GM12878 (cell line): Measurements from ENCODE around the gene AXIN1. TPM values are rescaled to one million over a fixed set of nuclear protein-coding genes. Genes with fewer than 3 reads are reported as not detected.
A peak's percentile ranks its signal among the peaks of the same experiment; 100 is the strongest.

ENCODE experiments used
- ATAC-seq: fragments of 200-7000 bp; cut with Tn5 transposase; 3 replicates; pipeline ENCODE4 v1.9.1; 2020; ENCODE audit warnings: mild to moderate bottlenecking, moderate library complexity
- BruUV-seq: library from RNA; stranded (reverse); fragments of 400-500 nt; replicated peaks from 2 replicates; lab custom pipeline; 2021; lab: Mats Ljungman, UMichigan
- CTCF ChIA-PET: fragments of 300-600 bp; sonication (Branson Sonifier 250); formaldehyde crosslinking; extraction: SDS; loops from one replicate; lab custom pipeline; 2021; ENCODE audit warnings: inconsistent platforms; lab: Yijun Ruan, JAX
- POLR2A ChIA-PET: fragments of 350-600 bp; formaldehyde crosslinking; extraction: SDS; loops from one replicate; lab custom pipeline; 2021; ENCODE audit warnings: inconsistent platforms; lab: Charles Lee
- RAD21 ChIA-PET: fragments of 300-600 bp; sonication (Branson Sonifier 250); formaldehyde crosslinking; loops from one replicate; lab custom pipeline; 2023; ENCODE audit warnings: antibody characterized with exemption; ENCODE audit not compliant: unreplicated experiment; lab: Charles Lee
- SMC1A ChIA-PET: fragments of 300-600 bp; sonication (Branson Sonifier 250); formaldehyde crosslinking; loops from one replicate; lab custom pipeline; 2023; ENCODE audit not compliant: unreplicated experiment, uncharacterized antibody; lab: Charles Lee
- DNase-seq: peaks from one replicate; pipeline ENCODE4 v3.0.0-alpha.2; 2011; ENCODE audit warnings: low read depth, low spot score
- FAIRE-seq: peaks from 3 replicates; lab custom pipeline; 2011; peaks lifted over from hg19 to GRCh38; lab: Jason Lieb, UNC
- H2AFZ ChIP-seq: 2 replicates; pipeline ENCODE4 v1.6.0; 2011; ENCODE audit warnings: low read depth, low read length, control low read depth; ENCODE audit not compliant: control insufficient read depth
- H3K27ac ChIP-seq: 2 replicates; pipeline ENCODE4 v1.5.1; 2011; ENCODE audit warnings: control low read depth; ENCODE audit not compliant: control insufficient read depth, insufficient read depth
- H3K27me3 ChIP-seq, 2 experiments: replicated peaks in 1 of 2; 2 replicates each; pipeline versions ENCODE4 v1.6.0 to v1.6.1; 2011; ENCODE audit warnings: low read length in 1 of 2; ENCODE audit not compliant: control insufficient read depth in 2 of 2, insufficient read depth in 2 of 2
- H3K36me3 ChIP-seq, 2 experiments: 2 replicates each; pipeline ENCODE4 v1.5.1; 2011; ENCODE audit warnings: low read length in 1 of 2; ENCODE audit not compliant: control insufficient read depth in 2 of 2, insufficient read depth in 2 of 2
- H3K4me1 ChIP-seq: 2 replicates; pipeline ENCODE4 v1.6.1; 2011; ENCODE audit warnings: mild to moderate bottlenecking, low read length, moderate library complexity, mixed read lengths; ENCODE audit not compliant: control insufficient read depth, insufficient read depth
- H3K4me2 ChIP-seq: 2 replicates; pipeline ENCODE4 v1.6.0; 2011; ENCODE audit warnings: control low read depth; ENCODE audit not compliant: control insufficient read depth, insufficient read depth
- H3K4me3 ChIP-seq: fragments of 200-600 bp; sonication (generic); 2 replicates; pipeline ENCODE4 v1.5.1; 2016
- H3K79me2 ChIP-seq: 2 replicates; pipeline ENCODE4 v1.6.0; 2011; ENCODE audit warnings: low read length; ENCODE audit not compliant: control insufficient read depth, insufficient read depth
- H3K9ac ChIP-seq: 2 replicates; pipeline ENCODE4 v1.8.0; 2011; ENCODE audit warnings: low read length, control low read depth, mixed read lengths; ENCODE audit not compliant: control insufficient read depth, insufficient read depth
- H3K9me3 ChIP-seq: replicated peaks from 3 replicates; pipeline ENCODE4 v1.5.1; 2011; ENCODE audit warnings: mild to moderate bottlenecking, low read length; ENCODE audit not compliant: control insufficient read depth, insufficient read depth
- H4K20me1 ChIP-seq: 2 replicates; pipeline ENCODE4 v1.6.0; 2011; ENCODE audit not compliant: control insufficient read depth, insufficient read depth
- CEBPB ChIP-seq, 2 experiments: fragments of 150-350 bp in 1 of 2; IDR thresholded peaks; 2 replicates each; pipeline ENCODE4 v1.6.1; 2012 to 2014; ENCODE audit warnings: low read depth in 2 of 2, low read length in 2 of 2, borderline replicate concordance in 1 of 2, inconsistent platforms in 1 of 2
- CHD2 ChIP-seq: IDR thresholded peaks from 2 replicates; pipeline ENCODE4 v1.6.1; 2011; ENCODE audit warnings: low read depth, low read length, improper control_type of control experiment, borderline replicate concordance
- CTCF ChIP-seq, 3 experiments: IDR thresholded peaks in 2 of 3; conservative IDR thresholded peaks in 1 of 3; 2 replicates each; pipeline ENCODE4 v1.5.1; 2011; ENCODE audit warnings: low read depth in 3 of 3, low read length in 3 of 3, mild to moderate bottlenecking in 3 of 3, control low read depth in 2 of 3, moderate library complexity in 2 of 3, inconsistent platforms in 1 of 3, mixed read lengths in 1 of 3; ENCODE audit not compliant: control insufficient read depth in 2 of 3, insufficient read depth in 1 of 3; ENCODE audit errors: extremely low read depth in 1 of 3
- EZH2 ChIP-seq: IDR thresholded peaks from 2 replicates; pipeline ENCODE4 v1.6.1; 2012; ENCODE audit warnings: low read depth, mild to moderate bottlenecking, control low read depth, inconsistent platforms, low read length, borderline replicate concordance; ENCODE audit not compliant: control insufficient read depth
- GATAD2B ChIP-seq: fragments of 450-650 bp; conservative IDR thresholded peaks from 2 replicates; pipeline ENCODE4 v1.6.1; 2017; ENCODE audit warnings: low read depth, mild to moderate bottlenecking, moderate library complexity
- JUND ChIP-seq: IDR thresholded peaks from 2 replicates; pipeline ENCODE4 v1.6.1; 2012; ENCODE audit warnings: low read depth, mild to moderate bottlenecking, low read length, improper control_type of control experiment, moderate library complexity
- KAT2A ChIP-seq: conservative IDR thresholded peaks from 2 replicates; pipeline ENCODE4 v1.6.1; 2011; ENCODE audit warnings: low read depth, low read length; ENCODE audit not compliant: control insufficient read depth
- KDM1A ChIP-seq: fragments of 200-600 bp; sonication (generic); IDR thresholded peaks from 2 replicates; pipeline ENCODE4 v1.6.1; 2016; ENCODE audit warnings: borderline replicate concordance
- MEF2A ChIP-seq: IDR thresholded peaks from 2 replicates; pipeline ENCODE4 v1.6.1; 2011; ENCODE audit warnings: low read depth, mild to moderate bottlenecking, low read length, moderate library complexity; ENCODE audit not compliant: insufficient read depth
- MYC ChIP-seq: IDR thresholded peaks from 2 replicates; pipeline ENCODE4 v1.6.1; 2011; ENCODE audit warnings: mild to moderate bottlenecking, low read length, moderate library complexity, inconsistent platforms; ENCODE audit not compliant: insufficient read depth, insufficient replicate concordance, insufficient read length, severe bottlenecking
- NFYA ChIP-seq: IDR thresholded peaks from 2 replicates; pipeline ENCODE4 v1.6.1; 2011; ENCODE audit warnings: low read depth, mild to moderate bottlenecking, low read length, improper control_type of control experiment, borderline replicate concordance
- NRF1 ChIP-seq: conservative IDR thresholded peaks from 2 replicates; pipeline ENCODE4 v1.6.1; 2011; ENCODE audit warnings: mild to moderate bottlenecking, low read depth, low read length, improper control_type of control experiment
- RCOR1 ChIP-seq: conservative IDR thresholded peaks from 2 replicates; pipeline ENCODE4 v1.6.1; 2012; ENCODE audit warnings: low read depth, low read length, improper control_type of control experiment
- SMC3 ChIP-seq: IDR thresholded peaks from 2 replicates; pipeline ENCODE4 v1.6.1; 2011; ENCODE audit warnings: low read length, improper control_type of control experiment, borderline replicate concordance
- STAT1 ChIP-seq: fragments of 450-650 bp; conservative IDR thresholded peaks from 2 replicates; pipeline ENCODE4 v1.6.1; 2014; ENCODE audit warnings: antibody characterized with exemption, mild to moderate bottlenecking
- TCF7 ChIP-seq: IDR thresholded peaks from 2 replicates; pipeline ENCODE4 v1.6.1; 2014; ENCODE audit warnings: antibody characterized with exemption, borderline replicate concordance
- ZBTB33 ChIP-seq: fragments of 450-650 bp; IDR thresholded peaks from 2 replicates; pipeline ENCODE4 v1.6.1; 2017; ENCODE audit warnings: mild to moderate bottlenecking
- WGBS: methylation state at CpG from one replicate; pipeline ENCODE4 v1.1.6; 2016; ENCODE audit warnings: low lambda C conversion rate; ENCODE audit not compliant: insufficient replicate concordance, insufficient coverage; ENCODE audit errors: missing lambda C conversion rate; 5-methylcytosine and 5-hydroxymethylcytosine counted together
- in situ Hi-C: fragments of 300-500 bp; cut with MboI; formaldehyde crosslinking; loops from 9 replicates; pipeline ENCODE4 v1.14.3; 2018; ENCODE audit warnings: mixed read lengths
- intact Hi-C: fragments of 100-400 bp; cut with micrococcal nuclease; formaldehyde crosslinking; loops from one replicate; pipeline ENCODE4 v1.14.2; 2022; ENCODE audit not compliant: unreplicated experiment
- polyA plus RNA-seq, 11 experiments: library from polyadenylated mRNA; depleted of rRNA in 4 of 11; unstranded in 6 of 11; stranded (reverse) in 5 of 11; fragments of >200 nt; fragmentation: Nextera tagmentation in 4 of 11; fragmentation: Illumina TruSeq in 1 of 11; extraction: Ambion mirVana in 4 of 11; extraction: Trizol in 1 of 11; gene quantifications; 1 replicate in 1 of 11; 2 replicates in 10 of 11; pipeline versions ENCODE4 v1.2.1 to v1.2.3, GENCODE V29; 2011 to 2016; ENCODE audit warnings: inconsistent platforms in 2 of 11, missing spikeins in 2 of 11, low read depth in 1 of 11
- total RNA-seq, 4 experiments: library from RNA; depleted of rRNA in 3 of 4; stranded (reverse); fragments of >200 nt in 3 of 4; fragmentation: Illumina TruSeq in 1 of 4; extraction: Trizol in 1 of 4; gene quantifications; 2 replicates each; pipeline versions ENCODE4 v1.2.1 to v1.2.3, GENCODE V29; 2013 to 2021

AXIN1 gene
- total and polyA plus RNA-seq, 10 of the 15 experiments (the other 5 are each of a cell fraction or from before 2014, with no cell fraction given): 0.26 to 27.1 (median 7.7) TPM

- TF ChIP-seq MYC (peak; percentile 45), NFYA (no peak), CEBPB (IDR thresholded peaks at IDR 0.05; ENCODE audit: borderline replicate concordance in 1 of 2, low read depth in 2 of 2, low read length in 2 of 2) (no peak), ZBTB33 (no peak), SMC3 (peak; percentile 23; the same call in 1 of the 2 replicates), RCOR1 (no peak)
Measured at GRCh38 chr16:401468-402348, 49.2 kb upstream of the AXIN1 start, which contains the start of gene DECR2 (continued).

GRCh38 chr16:400061-400591 lies 47.6 kb upstream of the AXIN1 start:
- peak overlapping the region; percentile 97 for H3K4me3 ChIP-seq
- H4K20me1 ChIP-seq: no peaks in the 10 kb centered on the region
- H3K27me3 ChIP-seq: no peaks in the 10 kb centered on the region
- intact Hi-C loops: no loop called here
- H3K79me2 ChIP-seq: peaks cover 2% of the 10 kb centered on the region; the same call in 1 of the 2 replicates
- H3K4me2 ChIP-seq: peak overlapping the region; percentile 73
- H3K4me1 ChIP-seq: peaks cover 11% of the 10 kb centered on the region; the same call in 1 of the 2 replicates
- TSS peak; percentile 44 for BruUV-seq
- peak overlapping the region; percentile 88; the same call in 1 of the 2 replicates for H3K9ac ChIP-seq
- 67% methylated on average over 10 of the region's 10 CpGs for WGBS
- H2AFZ ChIP-seq: no peak overlapping the region
- ATAC-seq: no peak
- H3K27ac ChIP-seq: peak overlapping the region; percentile 73; the same call in 1 of the 2 replicates
- in situ Hi-C loops: no loop called here
- ChIA-PET POLR2A (interaction anchor here (0.6 to 2.5 kb wide), 3 partner anchors 17 to 126 kb away, joined by 3 to 9 read pairs (median 4); no protein-coding TSS in a partner anchor), CTCF (interaction anchor here (1.0 kb wide), 1 partner anchor 8 kb away, joined by 3 read pairs; no protein-coding TSS in a partner anchor), RAD21 (no interaction called here), SMC1A (interaction anchor here (0.9 to 1.7 kb wide), 2 partner anchors 17 to 51 kb away, joined by 3 to 5 read pairs; no protein-coding TSS in a partner anchor)
- no peaks in the 10 kb centered on the region for H3K36me3 ChIP-seq
- H3K9me3 ChIP-seq: no peaks in the 10 kb centered on the region
- no peak for DNase-seq
- no peak for FAIRE-seq
- TF ChIP-seq CHD2 (no peak), GATAD2B (no peak), NRF1 (no peak), MEF2A (no peak), TCF7 (no peak), EZH2 (no peak), JUND (no peak), STAT1 (no peak), KDM1A (no peak), CTCF (IDR thresholded peaks at IDR 0.05 in 2 of 3, conservative IDR thresholded peaks at IDR 0.05 in 1 of 3; ENCODE audit: control insufficient read depth in 2 of 3, extremely low read depth in 1 of 3, insufficient read depth in 1 of 3, low read depth in 3 of 3, low read length in 3 of 3) (no peak), KAT2A (no peak)
